A549 (cell line): Measurements from ENCODE around the gene CDC23. TPM values are rescaled to one million over a fixed set of nuclear protein-coding genes. Genes with fewer than 3 reads are reported as not detected.
A peak's percentile ranks its signal among the peaks of the same experiment; 100 is the strongest.

Source experiments
- ATAC-seq, 2 experiments: fragments of 200-7000 bp in 1 of 2; fragments of >200 bp in 1 of 2; cut with Nextera tagmentation in 1 of 2; cut with Tn5 transposase in 1 of 2; 3 replicates each; pipeline versions ENCODE4 v1.8.0 to v1.9.1; 2018 to 2020; ENCODE audit warnings: mild to moderate bottlenecking in 1 of 2, moderate library complexity in 1 of 2
- CTCF ChIA-PET: fragments of 300-600 bp; sonication (Branson Sonifier 250); formaldehyde crosslinking; extraction: SDS; loops from one replicate; lab custom pipeline; 2021; ENCODE audit warnings: antibody characterized with exemption, inconsistent platforms; lab: Yijun Ruan, JAX
- POLR2A ChIA-PET: fragments of 350-600 bp; formaldehyde crosslinking; extraction: SDS; loops from one replicate; lab custom pipeline; 2021; ENCODE audit warnings: antibody characterized with exemption, inconsistent platforms; lab: Yijun Ruan, JAX
- DNase-seq, 2 experiments: peaks; one replicate each; pipeline versions ENCODE4 v3.0.0 to v3.0.0-alpha.2; 2011 to 2016; ENCODE audit warnings: low read depth in 1 of 2, low spot score in 1 of 2
- FAIRE-seq: peaks from 2 replicates; lab custom pipeline; 2011; peaks lifted over from hg19 to GRCh38; lab: Jason Lieb, UNC
- H3K27ac ChIP-seq, 2 experiments: fragments of >200 bp; sonication (Bioruptor Twin); formaldehyde crosslinking; 3 replicates each; pipeline ENCODE4 v1.5.1; 2016 to 2017
- H3K4me1 ChIP-seq: fragments of >200 bp; sonication (Bioruptor Twin); formaldehyde crosslinking; 3 replicates; pipeline ENCODE4 v1.6.1; 2016
- H3K4me2 ChIP-seq: fragments of >200 bp; sonication (Bioruptor Twin); formaldehyde crosslinking; 3 replicates; pipeline ENCODE4 v1.6.1; 2016
- H3K4me3 ChIP-seq: fragments of >200 bp; sonication (Bioruptor Twin); formaldehyde crosslinking; 3 replicates; pipeline ENCODE4 v1.5.1; 2016
- H3K9me3 ChIP-seq: fragments of >200 bp; sonication (Bioruptor Twin); formaldehyde crosslinking; 3 replicates; pipeline ENCODE4 v1.6.1; 2016
- BCL3 ChIP-seq: fragments of >200 bp; sonication (Bioruptor Twin); formaldehyde crosslinking; IDR thresholded peaks from 3 replicates; pipeline ENCODE4 v1.6.1; 2016
- BHLHE40 ChIP-seq: IDR thresholded peaks from 2 replicates; pipeline ENCODE4 v1.6.1; 2012; ENCODE audit warnings: low read depth, low read length, inconsistent platforms
- CEBPB ChIP-seq, 2 experiments: fragments of >200 bp in 1 of 2; sonication (Bioruptor Twin) in 1 of 2; formaldehyde crosslinking in 1 of 2; IDR thresholded peaks; 2 replicates each; pipeline ENCODE4 v1.6.1; 2012 to 2016
- CHD2 ChIP-seq: fragments of 150-350 bp; IDR thresholded peaks from 2 replicates; pipeline ENCODE4 v1.6.1; 2014; ENCODE audit warnings: low read length; ENCODE audit not compliant: partially characterized antibody
- CHD4 ChIP-seq: fragments of 200-600 bp; sonication (generic); IDR thresholded peaks from 2 replicates; pipeline ENCODE4 v1.6.1; 2016; ENCODE audit warnings: antibody characterized with exemption, mild to moderate bottlenecking, borderline replicate concordance
- E2F6 ChIP-seq: IDR thresholded peaks from 2 replicates; pipeline ENCODE4 v1.6.1; 2012; ENCODE audit warnings: low read depth, borderline replicate concordance
- EHF ChIP-seq: fragments of 250-450 bp; sonication (Bioruptor Pico); IDR thresholded peaks from 2 replicates; pipeline ENCODE4 v1.5.0; 2020; ENCODE audit warnings: mild to moderate bottlenecking
- FOSL2 ChIP-seq, 2 experiments: fragments of 450-650 bp in 1 of 2; fragments of >200 bp in 1 of 2; sonication (Bioruptor Twin) in 1 of 2; formaldehyde crosslinking; IDR thresholded peaks; 2 replicates each; pipeline versions ENCODE4 v1.5.0 to v1.6.1; 2016 to 2020; ENCODE audit warnings: mild to moderate bottlenecking in 1 of 2, moderate library complexity in 1 of 2
- HDAC2 ChIP-seq: fragments of 200-600 bp; sonication (generic); IDR thresholded peaks from 2 replicates; pipeline ENCODE4 v1.6.1; 2016
- HMGXB4 ChIP-seq: fragments of 250-450 bp; sonication (Bioruptor Pico); IDR thresholded peaks from 2 replicates; pipeline ENCODE4 v1.5.0; 2021; ENCODE audit warnings: mild to moderate bottlenecking, moderate library complexity, borderline replicate concordance
- HOXB5 ChIP-seq: fragments of 250-450 bp; sonication (Bioruptor Pico); IDR thresholded peaks from 2 replicates; pipeline ENCODE4 v1.5.0; 2020; ENCODE audit warnings: mild to moderate bottlenecking, moderate library complexity
- JUN ChIP-seq, 2 experiments: fragments of >200 bp; sonication (Bioruptor Twin); formaldehyde crosslinking; IDR thresholded peaks; 2 replicates in 1 of 2; 3 replicates in 1 of 2; pipeline ENCODE4 v1.6.1; 2016 to 2017
- KDM1A ChIP-seq: fragments of 200-600 bp; sonication (generic); IDR thresholded peaks from 2 replicates; pipeline ENCODE4 v1.6.1; 2016; ENCODE audit warnings: low read depth, mild to moderate bottlenecking
- KDM5A ChIP-seq: fragments of 200-600 bp; sonication (generic); IDR thresholded peaks from 2 replicates; pipeline ENCODE4 v1.6.1; 2016; ENCODE audit warnings: antibody characterized with exemption, mild to moderate bottlenecking
- MAFK ChIP-seq: fragments of 450-650 bp; IDR thresholded peaks from 2 replicates; pipeline ENCODE4 v1.6.1; 2014; ENCODE audit not compliant: partially characterized antibody
- MAX ChIP-seq: IDR thresholded peaks from 2 replicates; pipeline ENCODE4 v1.6.1; 2012
- MYC ChIP-seq: IDR thresholded peaks from 2 replicates; pipeline ENCODE4 v1.6.1; 2012; ENCODE audit warnings: mild to moderate bottlenecking, inconsistent platforms, low read length, improper control_type of control experiment, borderline replicate concordance
- NFE2L2 ChIP-seq: fragments of 150-350 bp; conservative IDR thresholded peaks from 2 replicates; pipeline ENCODE4 v1.6.1; 2014; ENCODE audit warnings: low read length
- POLR2A ChIP-seq: IDR thresholded peaks from 2 replicates; pipeline ENCODE4 v1.6.1; 2012; ENCODE audit warnings: mild to moderate bottlenecking, low read length
- RARB ChIP-seq: fragments of 250-450 bp; sonication (Bioruptor Pico); IDR thresholded peaks from 2 replicates; pipeline ENCODE4 v1.8.0; 2021; ENCODE audit warnings: mild to moderate bottlenecking, moderate library complexity
- RCOR1 ChIP-seq: fragments of 150-350 bp; IDR thresholded peaks from 2 replicates; pipeline ENCODE4 v1.6.1; 2014; ENCODE audit warnings: antibody characterized with exemption, low read length, low read depth
- RFX5 ChIP-seq: fragments of 450-650 bp; IDR thresholded peaks from 2 replicates; pipeline ENCODE4 v1.7.1; 2014; ENCODE audit warnings: antibody characterized with exemption, mild to moderate bottlenecking, moderate library complexity
- SREBF2 ChIP-seq: fragments of 450-650 bp; IDR thresholded peaks from 2 replicates; pipeline ENCODE4 v1.6.1; 2014; ENCODE audit warnings: mild to moderate bottlenecking, moderate library complexity
- TFCP2L1 ChIP-seq: fragments of 250-450 bp; sonication (Bioruptor Pico); IDR thresholded peaks from 2 replicates; pipeline ENCODE4 v1.5.0; 2021; ENCODE audit warnings: mild to moderate bottlenecking
- TP53 ChIP-seq: fragments of 250-450 bp; sonication (Bioruptor Pico); IDR thresholded peaks from 2 replicates; pipeline ENCODE4 v1.5.0; 2021; ENCODE audit warnings: mild to moderate bottlenecking, moderate library complexity
- WGBS: methylation state at CpG from one replicate; pipeline ENCODE4 v1.1.6; 2017; ENCODE audit errors: missing lambda C conversion rate; 5-methylcytosine and 5-hydroxymethylcytosine counted together
- polyA plus RNA-seq, 4 experiments: library from polyadenylated mRNA; depleted of rRNA in 3 of 4; stranded (reverse); fragments of >200 nt; fragmentation: RNase III in 1 of 4; extraction: RNeasy Plus Mini Kit Qiagen cat#74134 plus additional on column Dnase treatment in 1 of 4; gene quantifications; 2 replicates in 3 of 4; 3 replicates in 1 of 4; pipeline ENCODE4 v1.2.3, GENCODE V29; 2011 to 2017
- TF ChIP-seq, protein P1 (sequence below): fragments of 250-450 bp; sonication (Bioruptor Pico); IDR thresholded peaks from 2 replicates; pipeline ENCODE4 v1.5.0; 2020; ENCODE audit warnings: low read depth, mild to moderate bottlenecking, moderate library complexity
- TF ChIP-seq, protein P2 (sequence below): fragments of >200 bp; sonication (Bioruptor Twin); formaldehyde crosslinking; IDR thresholded peaks from 3 replicates; pipeline ENCODE4 v1.5.1; 2016

The CDC23 gene
- polyA plus RNA-seq, 2 of the 4 experiments (the other 2 are of a cell fraction): 37.1 to 70.3 TPM

- POLR2A ChIA-PET: interaction anchor here (0.8 to 1.2 kb wide), 8 partner anchors 12 to 325 kb away, joined by 4 to 10 read pairs (median 4); partner anchors contain the start of genes CDC23, CDC25C and FAM53C
- H3K4me2 ChIP-seq: peak overlapping the region; percentile 90
- no peak for FAIRE-seq
- no peaks in the 10 kb centered on the region for H3K9me3 ChIP-seq
- H3K4me3 ChIP-seq: peak overlapping the region; percentile 80
- TF ChIP-seq HDAC2: peak; percentile 24; the same call in 1 of the 2 replicates
- TF ChIP-seq MAFK: no peak
- TF ChIP-seq, all 56 proteins: peak for 1
- H3K27ac ChIP-seq: peak overlapping the region; percentile 68 to 92
- CTCF ChIA-PET: interaction anchor here (0.6 to 6.3 kb wide), 33 partner anchors 9 to 335 kb away, joined by 3 to 41 read pairs (median 4); partner anchors contain the start of genes CDC25C, EGR1, KDM3B and NME5
- 2% methylated on average over 23 of the region's 23 CpGs for WGBS
- DNase-seq (peak; percentile 6 to 29), ATAC-seq (peak in 1 of 2 experiments; percentile 2; a peak in 2 of 6 replicates)
- H3K4me1 ChIP-seq: peaks cover 15% of the 10 kb centered on the region
Observed at GRCh38 chr5:138179277-138179857, 33.8 kb downstream of the CDC23 start.

GRCh38 chr5:138178516-138179276, 34.4 kb downstream of the CDC23 start, which contains the start of the genes BRD8 and KIF20A:
TSS of gene BRD8 (minus strand) at chr5:138178630. CDS start at chr5:138178614, 16 bp downstream.
TSS of gene KIF20A (plus strand) at chr5:138179112. CDS start at chr5:138179681, 569 bp downstream.
- H3K4me1 ChIP-seq: peaks cover 15% of the 10 kb centered on the region
- POLR2A ChIA-PET: interaction anchor here (0.8 to 1.2 kb wide), 9 partner anchors 11 to 425 kb away, joined by 3 to 10 read pairs (median 4); partner anchors contain the start of genes CDC23, CDC25C and FAM53C
- ATAC-seq: peak; percentile 92 to 94
- CTCF ChIA-PET: interaction anchor here (0.6 to 6.3 kb wide), 17 partner anchors 8 to 325 kb away, joined by 3 to 41 read pairs (median 6); partner anchors contain the start of gene KDM3B
- H3K9me3 ChIP-seq: no peaks in the 10 kb centered on the region
- TF ChIP-seq E2F6 (0 out of 2 replicates have a peak, but pooled peaks have one; percentile 35), MYC (peak; percentile 50; the same call in 1 of the 2 replicates), RARB (CRISPR knock-in tag) (no peak), TFCP2L1 (no peak), JUN (IDR thresholded peaks at IDR 0.05) (peak; percentile 77 to 79; a peak in 4 of 5 replicates), RFX5 (0 out of 2 replicates have a peak, but pooled peaks have one; percentile 27), MAFK (no peak), POLR2A (peak; percentile 80), BCL3 (peak; percentile 79; the same call in 2 of the 3 replicates), HMGXB4 (CRISPR knock-in tag) (no peak), NFE2L2 (no peak), FOSL2 (IDR thresholded peaks at IDR 0.05) (no peak), FOSL2 (CRISPR knock-in tag; IDR thresholded peaks at IDR 0.05) (no peak), TP53 (CRISPR knock-in tag) (0 out of 2 replicates have a peak, but pooled peaks have one; percentile 42), EHF (no peak), SREBF2 (no peak), MAX (peak; percentile 91), CHD2 (no peak), BHLHE40 (no peak), CEBPB (IDR thresholded peaks at IDR 0.05) (no peak), RCOR1 (no peak), HOXB5 (no peak), KDM1A (0 out of 2 replicates have a peak, but pooled peaks have one; percentile 35), KDM5A (peak; percentile 83), HDAC2 (peak; percentile 97), CHD4 (no peak)
- TF ChIP-seq, protein P1, sequence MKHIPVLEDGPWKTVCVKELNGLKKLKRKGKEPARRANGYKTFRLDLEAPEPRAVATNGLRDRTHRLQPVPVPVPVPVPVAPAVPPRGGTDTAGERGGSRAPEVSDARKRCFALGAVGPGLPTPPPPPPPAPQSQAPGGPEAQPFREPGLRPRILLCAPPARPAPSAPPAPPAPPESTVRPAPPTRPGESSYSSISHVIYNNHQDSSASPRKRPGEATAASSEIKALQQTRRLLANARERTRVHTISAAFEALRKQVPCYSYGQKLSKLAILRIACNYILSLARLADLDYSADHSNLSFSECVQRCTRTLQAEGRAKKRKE (CRISPR knock-in tag): no peak
- TF ChIP-seq, protein P2, sequence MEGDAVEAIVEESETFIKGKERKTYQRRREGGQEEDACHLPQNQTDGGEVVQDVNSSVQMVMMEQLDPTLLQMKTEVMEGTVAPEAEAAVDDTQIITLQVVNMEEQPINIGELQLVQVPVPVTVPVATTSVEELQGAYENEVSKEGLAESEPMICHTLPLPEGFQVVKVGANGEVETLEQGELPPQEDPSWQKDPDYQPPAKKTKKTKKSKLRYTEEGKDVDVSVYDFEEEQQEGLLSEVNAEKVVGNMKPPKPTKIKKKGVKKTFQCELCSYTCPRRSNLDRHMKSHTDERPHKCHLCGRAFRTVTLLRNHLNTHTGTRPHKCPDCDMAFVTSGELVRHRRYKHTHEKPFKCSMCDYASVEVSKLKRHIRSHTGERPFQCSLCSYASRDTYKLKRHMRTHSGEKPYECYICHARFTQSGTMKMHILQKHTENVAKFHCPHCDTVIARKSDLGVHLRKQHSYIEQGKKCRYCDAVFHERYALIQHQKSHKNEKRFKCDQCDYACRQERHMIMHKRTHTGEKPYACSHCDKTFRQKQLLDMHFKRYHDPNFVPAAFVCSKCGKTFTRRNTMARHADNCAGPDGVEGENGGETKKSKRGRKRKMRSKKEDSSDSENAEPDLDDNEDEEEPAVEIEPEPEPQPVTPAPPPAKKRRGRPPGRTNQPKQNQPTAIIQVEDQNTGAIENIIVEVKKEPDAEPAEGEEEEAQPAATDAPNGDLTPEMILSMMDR: no peak
- TF ChIP-seq, all 56 proteins: peak for 11
- Histone ChIP-seq H3K4me2 (peak within 1 kb of the TSS; percentile 90), H3K4me3 (peak within 1 kb of the TSS; percentile 80), H3K27ac (peak within 1 kb of the TSS; percentile 76 to 92)
- peak; percentile 96 to 97 for DNase-seq
- FAIRE-seq: no peak
- WGBS: 1% methylated on average over 41 of the region's 41 CpGs
